Calu3 (cell line): ENCODE results near the gene FILIP1L. TPM values are rescaled to one million over a fixed set of nuclear protein-coding genes. Genes with fewer than 3 reads are reported as not detected.

Experiments
- BruUV-seq: library from RNA; stranded (reverse); fragments of 400-500 nt; replicated peaks from 2 replicates; lab custom pipeline; 2021; lab: Mats Ljungman, UMichigan
- CTCF ChIA-PET: fragments of 300-600 bp; sonication (Branson Sonifier 250); formaldehyde crosslinking; loops from one replicate; lab custom pipeline; 2022; ENCODE audit warnings: antibody characterized with exemption; lab: Charles Lee
- DNase-seq: peaks from one replicate; pipeline ENCODE4 v3.0.0; 2022
- H3K27ac Mint-ChIP-seq: one replicate; pipeline ENCODE4 v1.8.0; 2022; ENCODE audit warnings: mixed read lengths; ENCODE audit not compliant: unreplicated experiment
- H3K27me3 Mint-ChIP-seq: one replicate; pipeline ENCODE4 v1.8.0; 2022; ENCODE audit warnings: mixed read lengths; ENCODE audit not compliant: unreplicated experiment
- H3K36me3 Mint-ChIP-seq: one replicate; pipeline ENCODE4 v1.8.0; 2022; ENCODE audit warnings: mild to moderate bottlenecking, moderate library complexity, mixed read lengths; ENCODE audit not compliant: insufficient read depth, unreplicated experiment
- H3K4me1 Mint-ChIP-seq: one replicate; pipeline ENCODE4 v1.8.0; 2022; ENCODE audit warnings: mild to moderate bottlenecking, low read depth, mixed read lengths; ENCODE audit not compliant: unreplicated experiment
- H3K4me3 Mint-ChIP-seq: one replicate; pipeline ENCODE4 v1.8.0; 2022; ENCODE audit warnings: mild to moderate bottlenecking, low read depth, moderate library complexity, mixed read lengths; ENCODE audit not compliant: unreplicated experiment
- H3K9me3 Mint-ChIP-seq: one replicate; pipeline ENCODE4 v1.8.0; 2022; ENCODE audit warnings: low read depth, mixed read lengths; ENCODE audit not compliant: unreplicated experiment
- CTCF ChIP-seq: fragments of 200-600 bp; IDR thresholded peaks from one replicate; pipeline ENCODE4 v1.8.0; 2022; ENCODE audit warnings: antibody characterized with exemption; ENCODE audit not compliant: unreplicated experiment
- intact Hi-C: fragments of 100-400 bp; cut with micrococcal nuclease; formaldehyde crosslinking; loops from one replicate; pipeline ENCODE4 v1.10.0; 2022; ENCODE audit not compliant: unreplicated experiment
- total RNA-seq: library from RNA; stranded (reverse); gene quantifications from 2 replicates; pipeline ENCODE4 v1.2.3, GENCODE V29; 2022

The FILIP1L gene
- total RNA-seq, 1 experiment from 2014 or later = 5.2 TPM

- CTCF ChIA-PET = no interaction called here
- intact Hi-C loops = no loop called here
These were observed 192.3 kb downstream of the FILIP1L start for GRCh38 chr3:99921986-99922385.

GRCh38 chr3:99921377-99921695 lies 193.0 kb downstream of the FILIP1L start:
- no peak for DNase-seq
- no peaks in the 10 kb centered on the region for H3K36me3 Mint-ChIP-seq
- intact Hi-C loops = no loop called here
- H3K9me3 Mint-ChIP-seq = peaks cover 4% of the 10 kb centered on the region
- no peak overlapping the region for H3K4me3 Mint-ChIP-seq
- CTCF ChIA-PET = no interaction called here
- H3K27ac Mint-ChIP-seq = peak overlapping the region; percentile 79
- TF ChIP-seq CTCF = no peak
- H3K4me1 Mint-ChIP-seq = peaks cover 36% of the 10 kb centered on the region
- BruUV-seq = no TSS peak
- H3K27me3 Mint-ChIP-seq = no peaks in the 10 kb centered on the region

More at GRCh38 chr3:99921986-99922385, 192.3 kb downstream of the FILIP1L start:
- Mint-ChIP-seq H3K36me3 (no peaks in the 10 kb centered on the region), H3K9me3 (peaks cover 4% of the 10 kb centered on the region), H3K4me3 (no peak overlapping the region), H3K4me1 (peaks cover 42% of the 10 kb centered on the region), H3K27ac (no peak overlapping the region), H3K27me3 (no peaks in the 10 kb centered on the region)
- no TSS peak for BruUV-seq
- no peak for DNase-seq
- TF ChIP-seq CTCF = no peak

- Mint-ChIP-seq H3K27ac (peak overlapping the region; percentile 79), H3K4me1 (peaks cover 36% of the 10 kb centered on the region), H3K36me3 (no peaks in the 10 kb centered on the region), H3K4me3 (no peak overlapping the region), H3K27me3 (no peaks in the 10 kb centered on the region), H3K9me3 (peaks cover 4% of the 10 kb centered on the region)
- no peak for TF ChIP-seq CTCF
- BruUV-seq = no TSS peak
- CTCF ChIA-PET = interaction anchor here (0.6 to 1.4 kb wide), 5 partner anchors 20 to 305 kb away, joined by 3 to 5 read pairs (median 3); no protein-coding TSS in a partner anchor
- DNase-seq = no peak
- intact Hi-C loops = no loop called here
These were observed 193.6 kb downstream of the FILIP1L start for GRCh38 chr3:99920481-99921376.

GRCh38 chr3:99919694-99920093 lies 194.6 kb downstream of the FILIP1L start:
- H3K36me3 Mint-ChIP-seq = no peaks in the 10 kb centered on the region
- peaks cover 4% of the 10 kb centered on the region for H3K9me3 Mint-ChIP-seq
- no peak overlapping the region for H3K27ac Mint-ChIP-seq
- H3K4me1 Mint-ChIP-seq = peaks cover 30% of the 10 kb centered on the region
- no peak for TF ChIP-seq CTCF
- intact Hi-C loops = no loop called here
- no peak overlapping the region for H3K4me3 Mint-ChIP-seq
- no peak for DNase-seq
- H3K27me3 Mint-ChIP-seq = no peaks in the 10 kb centered on the region
- CTCF ChIA-PET = interaction anchor here (1.3 to 1.4 kb wide), 2 partner anchors 19 to 30 kb away, joined by 3 to 5 read pairs; no protein-coding TSS in a partner anchor
- BruUV-seq = no TSS peak
